WERI-Rb-1 (cell line): Measurements from ENCODE around the gene KCNAB1.
"Not testable (repeated sequence)": the region's sequence is repeated elsewhere in the genome, so short reads cannot be mapped to it uniquely, and the experiment has no call there.

Experiments used
- DNase-seq: peaks from one replicate; pipeline ENCODE4 v3.0.0-alpha.2; 2020
- H3K27ac ChIP-seq: fragments of 250-450 bp; sonication (Bioruptor Pico); 2 replicates; pipeline ENCODE4 v1.5.1; 2020; ENCODE audit warnings: mild to moderate bottlenecking, moderate library complexity
- H3K27me3 ChIP-seq: fragments of 250-450 bp; sonication (Bioruptor Pico); 2 replicates; pipeline ENCODE4 v1.5.1; 2021; ENCODE audit warnings: mild to moderate bottlenecking, low read depth, moderate library complexity; ENCODE audit not compliant: insufficient read depth, severe bottlenecking
- H3K36me3 ChIP-seq: fragments of 250-450 bp; sonication (Bioruptor Pico); 2 replicates; pipeline ENCODE4 v1.5.1; 2020; ENCODE audit warnings: mild to moderate bottlenecking, moderate library complexity
- H3K4me3 ChIP-seq: 2 replicates; pipeline ENCODE4 v1.5.1; 2011; ENCODE audit warnings: low read depth, mild to moderate bottlenecking, control low read depth, low read length
- H3K9me3 ChIP-seq: fragments of 250-450 bp; sonication (Bioruptor Pico); 2 replicates; pipeline ENCODE4 v1.5.1; 2021; ENCODE audit warnings: mild to moderate bottlenecking, moderate library complexity; ENCODE audit not compliant: severe bottlenecking
- CTCF ChIP-seq: IDR thresholded peaks from 2 replicates; pipeline ENCODE4 v1.5.1; 2011; ENCODE audit warnings: low read depth, mild to moderate bottlenecking, control low read depth, inconsistent platforms, low read length

The KCNAB1 gene

GRCh38 chr3:156098437-156099035, 21.8 kb upstream of the KCNAB1 start:
- Histone ChIP-seq H3K9me3 (no peaks in the 10 kb centered on the region), H3K36me3 (no peaks in the 10 kb centered on the region), H3K4me3 (no peak overlapping the region), H3K27ac (no peak overlapping the region), H3K27me3 (no peaks in the 10 kb centered on the region)
- DNase-seq, result no peak
- no peak for TF ChIP-seq CTCF

GRCh38 chr3:156099348-156099747, 21.0 kb upstream of the KCNAB1 start:
- not testable (repeated sequence) for H3K27me3 ChIP-seq

GRCh38 chr3:156099984-156100383, 20.4 kb upstream of the KCNAB1 start:
- not testable (repeated sequence) for DNase-seq, H3K9me3 ChIP-seq, H3K27ac ChIP-seq, H3K4me3 ChIP-seq, H3K36me3 ChIP-seq, H3K27me3 ChIP-seq

More at GRCh38 chr3:156099348-156099747, 21.0 kb upstream of the KCNAB1 start:
- not testable (repeated sequence) for H3K27ac ChIP-seq, DNase-seq, H3K36me3 ChIP-seq, H3K4me3 ChIP-seq, H3K9me3 ChIP-seq

GRCh38 chr3:156102267-156102931, 18.0 kb upstream of the KCNAB1 start:
- H3K4me3 ChIP-seq, result no peak overlapping the region
- no peak for TF ChIP-seq CTCF
- no peak for DNase-seq
- no peaks in the 10 kb centered on the region for H3K9me3 ChIP-seq
- H3K27ac ChIP-seq, result no peak overlapping the region
- no peaks in the 10 kb centered on the region for H3K36me3 ChIP-seq
- peaks cover 4% of the 10 kb centered on the region for H3K27me3 ChIP-seq

- Histone ChIP-seq H3K4me3 (no peak overlapping the region), H3K36me3 (no peaks in the 10 kb centered on the region), H3K27me3 (peaks cover 6% of the 10 kb centered on the region), H3K9me3 (no peaks in the 10 kb centered on the region), H3K27ac (no peak overlapping the region)
- DNase-seq, result no peak
- TF ChIP-seq CTCF, result peak; percentile 44
These were observed 13.5 kb upstream of the KCNAB1 start for GRCh38 chr3:156106721-156107373.

- no peaks in the 10 kb centered on the region for H3K9me3 ChIP-seq
- DNase-seq, result no peak
- no peak overlapping the region for H3K27ac ChIP-seq
- peaks cover 6% of the 10 kb centered on the region for H3K27me3 ChIP-seq
- H3K36me3 ChIP-seq, result no peaks in the 10 kb centered on the region
- H3K4me3 ChIP-seq, result no peak overlapping the region
- TF ChIP-seq CTCF, result no peak
These were observed 12.9 kb upstream of the KCNAB1 start for GRCh38 chr3:156107504-156107903.
